ENCODE measurements around the gene GALNT4.

The GALNT4 gene

GRCh38 chr12:89490922-89491321 is 33.7 kb downstream of the GALNT4 start:
- no peak for DNase-seq

- DNase-seq = no peak
Measured at GRCh38 chr12:89486264-89486663, 38.3 kb downstream of the GALNT4 start.

- no peak for DNase-seq
Measured at GRCh38 chr12:89484470-89484869, 40.1 kb downstream of the GALNT4 start.

GRCh38 chr12:89481213-89481914 is 43.2 kb downstream of the GALNT4 start:
- no peak for DNase-seq

GRCh38 chr12:89479982-89480381 is 44.6 kb downstream of the GALNT4 start:
- no peak for DNase-seq

GRCh38 chr12:89477633-89478279 is 46.8 kb downstream of the GALNT4 start:
- no peak for DNase-seq

GRCh38 chr12:89476904-89477595 is 47.5 kb downstream of the GALNT4 start:
- no peak for DNase-seq

GRCh38 chr12:89476232-89476631 is 48.4 kb downstream of the GALNT4 start:
- DNase-seq = no peak

GRCh38 chr12:89475203-89475990 is 49.2 kb downstream of the GALNT4 start:
- no peak for DNase-seq

GRCh38 chr12:89474615-89475014 is 50.0 kb downstream of the GALNT4 start:
- no peak for DNase-seq
